Measurements from ENCODE around the gene ANKDD1B. TPM values are rescaled to one million over a fixed set of nuclear protein-coding genes. Genes with fewer than 3 reads are reported as not detected.

ANKDD1B gene
- total and polyA plus RNA-seq, 9 of the 15 experiments (the other 6 are each of a cell fraction or from before 2014, with no cell fraction given) = 0.04 to 0.29 (median 0.18) TPM; not detected in 1

- ATAC-seq = no peak
- H3K79me2 ChIP-seq (ENCODE audit: control insufficient read depth, insufficient read depth, low read length) = no peaks in the 10 kb centered on the region
- H3K27ac ChIP-seq (ENCODE audit: extremely low read depth, low read depth, low read length) = no peak overlapping the region
- H3K27me3 ChIP-seq (ENCODE audit: control insufficient read depth in 2 of 2, insufficient read depth in 2 of 2, low read length in 2 of 2) = no peaks in the 10 kb centered on the region
- intact Hi-C loops (cut with micrococcal nuclease) (no loop called here), in situ Hi-C loops (cut with MboI) (no loop called here)
- ChIA-PET CTCF (ENCODE audit: low intra/inter-chr PET ratio) (no interaction called here), POLR2A (no interaction called here)
- H3K9ac ChIP-seq (ENCODE audit: insufficient read depth in 1 of 2, low read depth in 2 of 2, low read length in 2 of 2) = no peak overlapping the region
- H3K4me3 ChIP-seq = no peak overlapping the region
- no peaks in the 10 kb centered on the region for H3K9me3 ChIP-seq (replicated peaks; ENCODE audit: control insufficient read depth, insufficient read depth, low read depth, low read length)
- TF ChIP-seq CLOCK (CRISPR knock-in tag; IDR thresholded peaks at IDR 0.05; ENCODE audit: borderline replicate concordance) (no peak), ILK (tag; IDR thresholded peaks at IDR 0.05; ENCODE audit: borderline replicate concordance, low read depth) (no peak), ZNF41 (CRISPR knock-in tag; conservative IDR thresholded peaks at IDR 0.05) (no peak), TEAD4 (IDR thresholded peaks at IDR 0.05; ENCODE audit: low read length) (no peak), TEAD4 (CRISPR knock-in tag; IDR thresholded peaks at IDR 0.05; ENCODE audit: borderline replicate concordance) (no peak), ZNF217 (CRISPR knock-in tag; IDR thresholded peaks at IDR 0.05) (no peak), ZFP36 (IDR thresholded peaks at IDR 0.05; ENCODE audit: low read depth, low read length, partially characterized antibody) (no peak), PCBP1 (IDR thresholded peaks at IDR 0.05; ENCODE audit: low read depth, low read length, poor library complexity, severe bottlenecking) (no peak), ETV1 (tag; conservative IDR thresholded peaks at IDR 0.05; ENCODE audit: low read depth) (no peak)
- no peaks in the 10 kb centered on the region for H4K20me1 ChIP-seq (replicated peaks; ENCODE audit: control insufficient read depth, insufficient read depth, low read length)
- no peaks in the 10 kb centered on the region for H3K36me3 ChIP-seq (ENCODE audit: control insufficient read depth, insufficient read depth, low read length)
- no peak overlapping the region for H3K4me2 ChIP-seq (ENCODE audit: insufficient read depth, low read length)
- FAIRE-seq = no peak
- peaks cover 0 to 13% of the 10 kb centered on the region in 2 experiments; a peak in 3 of 5 replicates for H3K4me1 ChIP-seq (replicated peaks in 1 of 2; ENCODE audit: control insufficient read depth in 2 of 2, insufficient read depth in 2 of 2, low read length in 2 of 2)
- BruUV-seq (replicated peaks) = no TSS peak
- H2AFZ ChIP-seq (ENCODE audit: low read depth, low read length) = peak overlapping the region; percentile 44
- H3K9me1 ChIP-seq (ENCODE audit: control insufficient read depth, insufficient read depth, low read length) = no peaks in the 10 kb centered on the region
- DNase-seq (ENCODE audit: extremely low read depth in 1 of 4, low spot score in 3 of 4) = no peak
Observed at GRCh38 chr5:75623846-75624245, 12.6 kb downstream of the ANKDD1B start.

Measured in K562 (cell line).